ENCODE measurements around the gene LGR4.

GRCh38 chr11:27464289-27464696 lies 8.3 kb downstream of the LGR4 start:
- TF ChIP-seq GATA2 (IDR thresholded peaks at IDR 0.05; ENCODE audit: low read depth, low read length) (no peak), GATA3 (IDR thresholded peaks at IDR 0.05; ENCODE audit: low read depth, low read length) (no peak)
